Adrenal gland (tissue), 12 donors: Measurements from ENCODE around the gene SLAMF7. TPM values are rescaled to one million over a fixed set of nuclear protein-coding genes. Genes with fewer than 3 reads are reported as not detected.

Source experiments
- DNase-seq, 7 donors: peaks; one replicate each; pipeline ENCODE4 v3.0.0-alpha.2; 2019 to 2020
- H3K27ac ChIP-seq, 5 donors: fragments of 200-600 bp; sonication (generic) in 4 of 5; 1 replicate in 3 of 5; 2 replicates in 2 of 5; pipeline versions ENCODE4 v1.5.1 to v1.8.0; 2016 to 2020; ENCODE audit warnings: mild to moderate bottlenecking in 1 of 5
- H3K27me3 ChIP-seq: fragments of 200-600 bp; 2 replicates; pipeline ENCODE4 v1.8.0; 2021
- H3K36me3 ChIP-seq, 2 donors: fragments of 200-600 bp; replicated peaks in 1 of 2; 1 replicate in 1 of 2; 2 replicates in 1 of 2; pipeline versions ENCODE4 v1.5.1 to v1.8.0; 2018 to 2022
- H3K4me1 ChIP-seq, 2 donors: fragments of 200-600 bp; replicated peaks in 1 of 2; 1 replicate in 1 of 2; 2 replicates in 1 of 2; pipeline versions ENCODE4 v1.5.1 to v1.8.0; 2018 to 2021
- H3K4me3 ChIP-seq, 4 donors: fragments of 200-600 bp; sonication (generic) in 3 of 4; one replicate each; pipeline ENCODE4 v1.5.1; 2016 to 2018
- H3K9me3 ChIP-seq, 3 donors: fragments of 200-600 bp; sonication (generic) in 1 of 3; replicated peaks in 1 of 3; 1 replicate in 2 of 3; 2 replicates in 1 of 3; pipeline versions ENCODE4 v1.5.1 to v1.8.0; 2016 to 2021
- POLR2A ChIP-seq, 2 donors: fragments of 450-650 bp; IDR thresholded peaks; one replicate each; pipeline ENCODE4 v1.6.1; 2017; ENCODE audit warnings: antibody characterized with exemption in 2 of 2, mild to moderate bottlenecking in 2 of 2, moderate library complexity in 1 of 2
- WGBS, 4 donors: extraction: QIAGEN DNeasy Blood & Tissue Kit in 2 of 4; methylation state at CpG; one replicate each; pipeline versions ENCODE4 v1.1.5 to v1.1.7; 2013 to 2017; 5-methylcytosine and 5-hydroxymethylcytosine counted together
- intact Hi-C, 2 donors: fragments of 100-400 bp; cut with DNase I; formaldehyde crosslinking; loops; one replicate each; pipeline versions ENCODE4 v1.14.1 to v1.15.0; 2022 to 2023
- polyA plus RNA-seq, 3 donors: library from polyadenylated mRNA; stranded (reverse); fragments of 200-250 nt in 2 of 3; fragments of 350-450 nt in 1 of 3; fragmentation: Illumina TruSeq in 1 of 3; extraction: RNeasy Lipid Tissue Mini Kit (QIAGEN cat#74804) in 1 of 3; gene quantifications; one replicate each; pipeline ENCODE4 v1.2.3, GENCODE V29; 2013 to 2014
- total RNA-seq, 9 donors: library from RNA; depleted of rRNA in 4 of 9; stranded (reverse); fragments of >200 nt in 4 of 9; fragments of 120-200 nt in 1 of 9; fragmentation: NEBNext Ultra II Directional in 1 of 9; extraction: Animal tissue kit (Norgen Biotek cat#: 25700) in 1 of 9; gene quantifications; one replicate each; pipeline versions ENCODE4 v1.1.0 to v1.2.4, GENCODE V29; 2013 to 2023
- TF ChIP-seq, protein P1 (sequence below), 6 experiments: fragments of 450-650 bp in 4 of 6; fragments of 200-600 bp in 2 of 6; sonication (generic) in 1 of 6; IDR thresholded peaks; 1 replicate in 5 of 6; 2 replicates in 1 of 6; pipeline versions ENCODE4 v1.5.1 to v1.8.0; 2016 to 2021; ENCODE audit warnings: antibody characterized with exemption in 6 of 6, mild to moderate bottlenecking in 2 of 6, moderate library complexity in 1 of 6
- donor health status: healthy with polysubstance abuse.
- donor health status: Bipolar disorder and iron deficiency.
- donor health status: DM: yes; HTN: yes; CAD: no.
- donor health status: DM: no; HTN: no; CAD: no.
- donor health status: DM: no; HTN: no; CAD: no.
- donor health status: DM: yes; HTN: yes; CAD: no.

The SLAMF7 gene
- total and polyA plus RNA-seq, 12 donors = 0.26 to 3.1 (median 0.85) TPM; not detected in 2

DNA sequence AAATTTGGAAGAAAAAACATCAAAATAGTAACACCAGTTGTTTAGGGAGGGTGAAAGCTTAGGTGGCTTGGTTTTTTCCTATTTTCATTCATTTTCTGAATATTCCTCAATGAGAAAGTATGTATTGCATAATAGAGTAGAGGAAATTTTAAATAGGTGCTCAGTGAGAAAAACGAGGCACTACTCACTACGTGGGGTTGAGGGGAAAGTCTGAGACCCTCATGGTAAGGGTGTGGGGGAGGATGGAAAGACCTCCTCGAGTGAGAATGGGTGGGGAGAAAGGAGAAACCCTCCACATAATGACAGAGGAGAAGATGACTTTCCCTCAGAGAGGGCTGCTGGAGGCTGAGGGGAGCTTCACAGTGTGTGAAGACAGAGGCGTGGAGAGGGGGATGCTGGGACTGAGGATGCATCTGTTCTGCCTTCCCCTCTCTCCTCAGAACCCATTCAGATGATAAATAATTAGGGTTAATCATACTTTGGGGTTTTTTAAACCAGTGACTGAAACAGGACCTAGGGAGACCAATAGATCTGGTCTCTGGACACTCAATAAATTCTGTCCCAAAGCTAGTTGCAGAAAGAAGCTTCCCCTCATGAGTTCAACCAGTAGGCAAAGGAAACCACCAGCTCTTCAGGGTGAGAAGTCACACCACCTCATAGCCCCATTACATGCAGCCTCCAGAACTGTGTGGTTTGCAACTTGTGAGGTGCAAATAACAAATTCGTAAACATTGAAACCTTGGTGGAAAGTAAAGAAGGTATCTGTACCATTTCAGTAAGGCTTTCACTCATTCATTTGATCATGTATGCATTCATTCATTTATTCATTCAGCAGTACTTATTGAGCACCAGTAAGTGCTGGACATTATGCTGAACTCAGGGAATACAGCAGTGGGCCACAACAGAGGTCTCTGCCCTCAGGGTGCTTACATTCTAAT is 17.1 kb downstream of the SLAMF7 start:
- Histone ChIP-seq H3K27ac (no peak overlapping the region), H3K27me3 (no peaks in the 10 kb centered on the region), H3K36me3 (no peaks in the 10 kb centered on the region), H3K4me3 (no peak overlapping the region), H3K9me3 (no peaks in the 10 kb centered on the region), H3K4me1 (peaks cover 0 to 6% of the 10 kb centered on the region in 2 donors)
- no peak for DNase-seq
- TF ChIP-seq, protein P1, sequence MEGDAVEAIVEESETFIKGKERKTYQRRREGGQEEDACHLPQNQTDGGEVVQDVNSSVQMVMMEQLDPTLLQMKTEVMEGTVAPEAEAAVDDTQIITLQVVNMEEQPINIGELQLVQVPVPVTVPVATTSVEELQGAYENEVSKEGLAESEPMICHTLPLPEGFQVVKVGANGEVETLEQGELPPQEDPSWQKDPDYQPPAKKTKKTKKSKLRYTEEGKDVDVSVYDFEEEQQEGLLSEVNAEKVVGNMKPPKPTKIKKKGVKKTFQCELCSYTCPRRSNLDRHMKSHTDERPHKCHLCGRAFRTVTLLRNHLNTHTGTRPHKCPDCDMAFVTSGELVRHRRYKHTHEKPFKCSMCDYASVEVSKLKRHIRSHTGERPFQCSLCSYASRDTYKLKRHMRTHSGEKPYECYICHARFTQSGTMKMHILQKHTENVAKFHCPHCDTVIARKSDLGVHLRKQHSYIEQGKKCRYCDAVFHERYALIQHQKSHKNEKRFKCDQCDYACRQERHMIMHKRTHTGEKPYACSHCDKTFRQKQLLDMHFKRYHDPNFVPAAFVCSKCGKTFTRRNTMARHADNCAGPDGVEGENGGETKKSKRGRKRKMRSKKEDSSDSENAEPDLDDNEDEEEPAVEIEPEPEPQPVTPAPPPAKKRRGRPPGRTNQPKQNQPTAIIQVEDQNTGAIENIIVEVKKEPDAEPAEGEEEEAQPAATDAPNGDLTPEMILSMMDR (IDR thresholded peaks at IDR 0.05) = no peak
- no peak for TF ChIP-seq POLR2A (IDR thresholded peaks at IDR 0.05)
- intact Hi-C loops = no loop called here
- WGBS, 4 donors = 66 to 80% (median 71%) methylated on average over 5 of the region's 5 CpGs

GRCh38 chr1:160756849-160757201 is 17.8 kb downstream of the SLAMF7 start:
- DNase-seq = no peak
- TF ChIP-seq POLR2A (IDR thresholded peaks at IDR 0.05) = no peak
- TF ChIP-seq, protein P1 (IDR thresholded peaks at IDR 0.05) = no peak
- WGBS, 4 donors = 85 to 92% (median 88%) methylated on average over 2 of the region's 2 CpGs
- H3K4me3 ChIP-seq = no peak overlapping the region
- no peaks in the 10 kb centered on the region for H3K9me3 ChIP-seq
- no peaks in the 10 kb centered on the region for H3K27me3 ChIP-seq
- no peaks in the 10 kb centered on the region for H3K36me3 ChIP-seq
- H3K27ac ChIP-seq = no peak overlapping the region
- peaks cover 0 to 6% of the 10 kb centered on the region in 2 donors for H3K4me1 ChIP-seq
- intact Hi-C loops = no loop called here

- H3K27ac ChIP-seq = no peak overlapping the region
- peaks cover 0 to under 1% of the 10 kb centered on the region in 2 donors for H3K4me1 ChIP-seq
- intact Hi-C loops = no loop called here
- H3K36me3 ChIP-seq = no peaks in the 10 kb centered on the region
- WGBS, 4 donors = 91 to 94% (median 92%) methylated on average over 2 of the region's 2 CpGs
- no peaks in the 10 kb centered on the region for H3K27me3 ChIP-seq
- H3K4me3 ChIP-seq = no peak overlapping the region
- DNase-seq = no peak
- no peaks in the 10 kb centered on the region for H3K9me3 ChIP-seq
- no peak for TF ChIP-seq POLR2A (IDR thresholded peaks at IDR 0.05)
- TF ChIP-seq, protein P1 (IDR thresholded peaks at IDR 0.05) = no peak
Measured at GRCh38 chr1:160758521-160758920, 19.5 kb downstream of the SLAMF7 start.

- H3K4me3 ChIP-seq = no peak overlapping the region
- TF ChIP-seq POLR2A (IDR thresholded peaks at IDR 0.05) = no peak
- TF ChIP-seq, protein P1 (IDR thresholded peaks at IDR 0.05) = no peak
- DNase-seq = no peak
- no peaks in the 10 kb centered on the region for H3K36me3 ChIP-seq
- no peaks in the 10 kb centered on the region for H3K27me3 ChIP-seq
- H3K27ac ChIP-seq = no peak overlapping the region
- H3K9me3 ChIP-seq = no peaks in the 10 kb centered on the region
- intact Hi-C loops = no loop called here
- no peaks in the 10 kb centered on the region for H3K4me1 ChIP-seq
Measured at GRCh38 chr1:160759740-160760139, 20.7 kb downstream of the SLAMF7 start.
